Caco-2 (cell line): ENCODE data around the gene ZC3HAV1. TPM values are rescaled to one million over a fixed set of nuclear protein-coding genes. Genes with fewer than 3 reads are reported as not detected.
"Not testable (repeated sequence)": the region's sequence is repeated elsewhere in the genome, so short reads cannot be mapped to it uniquely, and the experiment has no call there.

ENCODE experiments used
- BruUV-seq: library from RNA; stranded (reverse); fragments of 400-500 nt; replicated peaks from 2 replicates; lab custom pipeline; 2021; lab: Mats Ljungman, UMichigan
- CTCF ChIA-PET: fragments of 300-600 bp; sonication (Branson Sonifier 250); formaldehyde crosslinking; loops from one replicate; lab custom pipeline; 2022; ENCODE audit warnings: antibody characterized with exemption; lab: Charles Lee
- POLR2A ChIA-PET: fragments of 300-600 bp; sonication (Branson Sonifier 250); formaldehyde crosslinking; loops from one replicate; lab custom pipeline; 2022; ENCODE audit warnings: antibody characterized with exemption; lab: Charles Lee
- DNase-seq, 2 experiments: peaks; one replicate each; pipeline versions ENCODE4 v3.0.0 to v3.0.0-alpha.2; 2020 to 2022
- H3K27me3 ChIP-seq: replicated peaks from 2 replicates; pipeline ENCODE4 v1.6.0; 2011; ENCODE audit warnings: low read length; ENCODE audit not compliant: control insufficient read depth, insufficient read depth
- H3K36me3 ChIP-seq: 2 replicates; pipeline ENCODE4 v1.5.1; 2011; ENCODE audit warnings: low read length; ENCODE audit not compliant: control insufficient read depth, insufficient read depth
- H3K4me1 ChIP-seq: fragments of 250-450 bp; sonication (Bioruptor Pico); 2 replicates; pipeline ENCODE4 v1.5.1; 2020; ENCODE audit warnings: mild to moderate bottlenecking
- H3K4me3 ChIP-seq: 2 replicates; pipeline ENCODE4 v1.5.1; 2011; ENCODE audit warnings: low read depth, mild to moderate bottlenecking, control low read depth, low read length
- H3K9me3 ChIP-seq: fragments of 250-450 bp; sonication (Bioruptor Pico); 2 replicates; pipeline ENCODE4 v1.5.1; 2020; ENCODE audit warnings: mild to moderate bottlenecking, moderate library complexity
- H3K27ac Mint-ChIP-seq: one replicate; pipeline ENCODE4 v1.8.0; 2022; ENCODE audit warnings: mixed read lengths; ENCODE audit not compliant: unreplicated experiment
- H3K27me3 Mint-ChIP-seq: one replicate; pipeline ENCODE4 v1.8.0; 2022; ENCODE audit warnings: mixed read lengths; ENCODE audit not compliant: insufficient read depth, unreplicated experiment
- H3K36me3 Mint-ChIP-seq: one replicate; pipeline ENCODE4 v1.8.0; 2022; ENCODE audit warnings: mild to moderate bottlenecking, mixed read lengths; ENCODE audit not compliant: insufficient read depth, unreplicated experiment
- H3K4me1 Mint-ChIP-seq: one replicate; pipeline ENCODE4 v1.8.0; 2022; ENCODE audit warnings: low read depth, mixed read lengths; ENCODE audit not compliant: unreplicated experiment
- H3K4me3 Mint-ChIP-seq: one replicate; pipeline ENCODE4 v1.8.0; 2022; ENCODE audit warnings: mild to moderate bottlenecking, moderate library complexity, mixed read lengths; ENCODE audit not compliant: unreplicated experiment
- H3K9me3 Mint-ChIP-seq: one replicate; pipeline ENCODE4 v1.8.0; 2022; ENCODE audit warnings: mixed read lengths; ENCODE audit not compliant: unreplicated experiment
- intact Hi-C: fragments of 100-400 bp; cut with micrococcal nuclease; formaldehyde crosslinking; loops from one replicate; pipeline ENCODE4 v1.10.0; 2022; ENCODE audit not compliant: unreplicated experiment
- total RNA-seq: library from RNA; stranded (reverse); gene quantifications from 2 replicates; pipeline ENCODE4 v1.2.3, GENCODE V29; 2022
- TF ChIP-seq, protein P1 (sequence below), 2 experiments: fragments of 200-600 bp in 1 of 2; IDR thresholded peaks; 1 replicate in 1 of 2; 2 replicates in 1 of 2; pipeline versions ENCODE4 v1.5.1 to v1.8.0; 2011 to 2022; ENCODE audit warnings: antibody characterized with exemption in 1 of 2, control low read depth in 1 of 2, inconsistent platforms in 1 of 2, low read depth in 1 of 2, low read length in 1 of 2, mild to moderate bottlenecking in 1 of 2, moderate library complexity in 1 of 2; ENCODE audit not compliant: insufficient read depth in 1 of 2, severe bottlenecking in 1 of 2, unreplicated experiment in 1 of 2

ZC3HAV1 gene
- total RNA-seq, 1 experiment from 2014 or later: 30.8 TPM

DNA sequence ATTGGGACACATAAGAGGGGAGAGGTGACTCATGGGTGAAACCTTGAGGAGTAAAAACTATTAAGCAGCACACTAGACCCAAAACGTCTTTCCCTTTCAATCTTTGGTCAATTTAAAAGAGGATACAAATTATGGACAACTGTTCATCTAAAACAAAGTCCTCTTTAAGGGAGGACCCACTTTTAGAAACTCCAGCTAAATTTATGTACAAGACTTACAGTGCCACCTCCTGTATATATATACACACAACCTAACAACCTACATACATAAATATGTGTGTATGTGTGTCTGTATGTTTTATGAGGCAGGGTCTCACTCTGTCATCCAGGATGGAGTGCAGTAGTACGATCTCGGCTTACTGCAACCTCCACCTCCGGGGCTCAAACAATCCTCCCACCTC, 18.1 kb upstream of the ZC3HAV1 start:
- BruUV-seq: no TSS peak
- Histone ChIP-seq H3K27me3 (no peaks in the 10 kb centered on the region), H3K4me1 (no peaks in the 10 kb centered on the region), H3K4me3 (no peak overlapping the region), H3K36me3 (no peaks in the 10 kb centered on the region), H3K9me3 (no peaks in the 10 kb centered on the region)
- intact Hi-C loops: loop anchor here (5.0 kb wide), 1 partner anchor 110 kb away; no protein-coding TSS in a partner anchor
- no peak overlapping the region for H3K4me3 Mint-ChIP-seq
- H3K9me3 Mint-ChIP-seq: no peaks in the 10 kb centered on the region
- TF ChIP-seq, protein P1, sequence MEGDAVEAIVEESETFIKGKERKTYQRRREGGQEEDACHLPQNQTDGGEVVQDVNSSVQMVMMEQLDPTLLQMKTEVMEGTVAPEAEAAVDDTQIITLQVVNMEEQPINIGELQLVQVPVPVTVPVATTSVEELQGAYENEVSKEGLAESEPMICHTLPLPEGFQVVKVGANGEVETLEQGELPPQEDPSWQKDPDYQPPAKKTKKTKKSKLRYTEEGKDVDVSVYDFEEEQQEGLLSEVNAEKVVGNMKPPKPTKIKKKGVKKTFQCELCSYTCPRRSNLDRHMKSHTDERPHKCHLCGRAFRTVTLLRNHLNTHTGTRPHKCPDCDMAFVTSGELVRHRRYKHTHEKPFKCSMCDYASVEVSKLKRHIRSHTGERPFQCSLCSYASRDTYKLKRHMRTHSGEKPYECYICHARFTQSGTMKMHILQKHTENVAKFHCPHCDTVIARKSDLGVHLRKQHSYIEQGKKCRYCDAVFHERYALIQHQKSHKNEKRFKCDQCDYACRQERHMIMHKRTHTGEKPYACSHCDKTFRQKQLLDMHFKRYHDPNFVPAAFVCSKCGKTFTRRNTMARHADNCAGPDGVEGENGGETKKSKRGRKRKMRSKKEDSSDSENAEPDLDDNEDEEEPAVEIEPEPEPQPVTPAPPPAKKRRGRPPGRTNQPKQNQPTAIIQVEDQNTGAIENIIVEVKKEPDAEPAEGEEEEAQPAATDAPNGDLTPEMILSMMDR (IDR thresholded peaks at IDR 0.05; ENCODE audit: insufficient read depth in 1 of 2, low read depth in 1 of 2, low read length in 1 of 2, severe bottlenecking in 1 of 2, unreplicated experiment in 1 of 2): no peak
- H3K27me3 Mint-ChIP-seq: no peaks in the 10 kb centered on the region
- CTCF ChIA-PET: no interaction called here
- POLR2A ChIA-PET: interaction anchor here (0.6 kb wide), 1 partner anchor 14 kb away, joined by 3 read pairs; no protein-coding TSS in a partner anchor
- H3K27ac Mint-ChIP-seq: no peak overlapping the region
- peaks cover 4% of the 10 kb centered on the region for H3K4me1 Mint-ChIP-seq
- DNase-seq: no peak
- H3K36me3 Mint-ChIP-seq: no peaks in the 10 kb centered on the region

DNA sequence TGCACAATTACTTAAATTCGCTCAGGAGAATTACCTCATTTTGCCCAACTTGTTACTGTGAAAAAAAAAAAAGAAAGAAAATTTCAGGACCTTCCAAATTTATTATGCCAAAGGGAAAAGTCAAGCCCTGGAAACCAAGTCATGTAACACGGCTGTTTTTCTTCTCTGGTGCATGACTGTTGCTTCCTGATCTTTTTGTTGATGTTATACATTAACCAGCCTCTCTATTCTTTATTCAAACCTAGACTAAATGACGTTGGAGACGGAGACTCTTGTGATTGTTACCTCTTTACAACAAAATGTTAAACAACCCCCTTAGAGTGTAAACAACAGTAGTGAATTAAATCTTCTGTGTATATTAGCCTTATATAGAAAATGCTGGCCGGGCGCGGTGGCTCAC, 16.1 kb upstream of the ZC3HAV1 start:
- H3K27me3 Mint-ChIP-seq: no peaks in the 10 kb centered on the region
- intact Hi-C loops: loop anchor here (5.0 kb wide), 1 partner anchor 108 kb away; no protein-coding TSS in a partner anchor
- no TSS peak for BruUV-seq
- Histone ChIP-seq H3K27me3 (no peaks in the 10 kb centered on the region), H3K36me3 (no peaks in the 10 kb centered on the region), H3K9me3 (no peaks in the 10 kb centered on the region), H3K4me1 (no peaks in the 10 kb centered on the region), H3K4me3 (no peak overlapping the region)
- ChIA-PET POLR2A (no interaction called here), CTCF (no interaction called here)
- TF ChIP-seq, protein P1 (IDR thresholded peaks at IDR 0.05; ENCODE audit: insufficient read depth in 1 of 2, low read depth in 1 of 2, low read length in 1 of 2, severe bottlenecking in 1 of 2, unreplicated experiment in 1 of 2): no peak
- H3K9me3 Mint-ChIP-seq: no peaks in the 10 kb centered on the region
- H3K4me3 Mint-ChIP-seq: no peak overlapping the region
- no peaks in the 10 kb centered on the region for H3K36me3 Mint-ChIP-seq
- H3K4me1 Mint-ChIP-seq: no peaks in the 10 kb centered on the region
- no peak overlapping the region for H3K27ac Mint-ChIP-seq
- no peak for DNase-seq

- H3K36me3 ChIP-seq, POLR2A ChIA-PET, BruUV-seq, H3K27me3 ChIP-seq, H3K9me3 ChIP-seq, H3K9me3 Mint-ChIP-seq, H3K36me3 Mint-ChIP-seq, H3K4me1 ChIP-seq, H3K4me3 ChIP-seq, H3K4me3 Mint-ChIP-seq, H3K27ac Mint-ChIP-seq, CTCF ChIA-PET, DNase-seq, H3K27me3 Mint-ChIP-seq, H3K4me1 Mint-ChIP-seq: not testable (repeated sequence)
- intact Hi-C loops: loop anchor here (5.0 kb wide), 1 partner anchor 108 kb away; no protein-coding TSS in a partner anchor
Measured at GRCh38 chr7:139124995-139125394, 15.5 kb upstream of the ZC3HAV1 start.
